Measurements from ENCODE around the gene NNAT.
"Not testable (repeated sequence)": the region's sequence is repeated elsewhere in the genome, so short reads cannot be mapped to it uniquely, and the experiment has no call there.

NNAT gene, protein sequence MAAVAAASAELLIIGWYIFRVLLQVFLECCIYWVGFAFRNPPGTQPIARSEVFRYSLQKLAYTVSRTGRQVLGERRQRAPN

GRCh38 chr20:37521061-37521771 is at the start of gene NNAT:
Gene NNAT, plus strand, starts transcription at chr20:37521250. Its CDS starts 82 bp downstream, at chr20:37521332.
- DNase-seq (ENCODE audit: low read depth, low spot score), result peak; percentile 65

DNA sequence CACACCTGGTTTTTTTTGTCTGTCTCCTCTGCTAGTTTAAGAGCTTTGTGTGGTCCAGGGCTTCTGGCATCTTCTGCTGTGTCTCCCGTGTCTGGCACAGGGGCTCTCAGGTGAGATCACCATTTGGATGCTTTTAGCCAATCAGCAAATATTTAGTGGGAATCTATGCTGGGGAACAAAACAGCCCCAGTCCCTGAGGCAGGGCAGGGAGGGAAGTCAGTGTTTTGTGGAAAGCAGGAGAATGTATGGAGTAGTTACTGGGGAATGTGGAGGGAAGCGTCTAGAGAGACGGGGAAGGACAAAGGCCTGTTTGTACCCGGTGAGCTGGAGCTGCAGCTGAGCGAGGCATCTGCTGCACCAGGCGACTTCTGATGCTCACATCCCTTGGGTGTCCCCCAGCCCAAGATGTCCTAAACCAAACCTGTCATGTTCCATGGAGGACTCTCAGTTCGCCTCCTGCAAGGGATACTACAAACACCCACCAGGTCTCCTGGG is 49.3 kb upstream of the NNAT start:
- DNase-seq (ENCODE audit: low read depth, low spot score), result no peak

- not testable (repeated sequence) for DNase-seq (ENCODE audit: low read depth, low spot score)
Observed at GRCh38 chr20:37472435-37472834, 48.6 kb upstream of the NNAT start.

GRCh38 chr20:37473249-37474000 is 47.6 kb upstream of the NNAT start:
- DNase-seq (ENCODE audit: low read depth, low spot score), result no peak

GRCh38 chr20:37474386-37474785 is 46.7 kb upstream of the NNAT start:
- no peak for DNase-seq (ENCODE audit: low read depth, low spot score)

GRCh38 chr20:37475252-37475651 is 45.8 kb upstream of the NNAT start:
- peak; percentile 12 for DNase-seq (ENCODE audit: low read depth, low spot score)

DNA sequence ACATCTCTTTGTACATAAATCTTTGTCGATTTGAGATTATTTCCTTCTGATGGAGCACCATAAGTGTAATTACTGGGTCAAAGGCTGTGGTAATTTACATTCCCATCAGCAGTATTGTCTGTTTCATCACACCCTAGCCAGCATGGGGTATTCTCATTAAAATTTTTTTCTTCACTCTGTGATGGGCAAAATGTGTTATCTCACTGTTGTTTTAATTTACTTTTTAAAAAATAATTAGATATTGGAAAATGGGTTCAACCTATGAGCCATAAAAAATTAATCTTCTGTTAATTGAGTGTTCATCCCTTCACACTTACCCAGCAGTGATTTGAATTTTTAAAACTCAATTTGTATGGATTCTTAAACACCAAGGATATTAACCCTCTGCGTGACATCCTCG is 44.0 kb upstream of the NNAT start:
- no peak for DNase-seq (ENCODE audit: low read depth, low spot score)

GRCh38 chr20:37479266-37479665 is 41.8 kb upstream of the NNAT start:
- DNase-seq (ENCODE audit: low read depth, low spot score), result no peak

- no peak for DNase-seq (ENCODE audit: low read depth, low spot score)
Observed at GRCh38 chr20:37479925-37480691, 40.9 kb upstream of the NNAT start.

DNA sequence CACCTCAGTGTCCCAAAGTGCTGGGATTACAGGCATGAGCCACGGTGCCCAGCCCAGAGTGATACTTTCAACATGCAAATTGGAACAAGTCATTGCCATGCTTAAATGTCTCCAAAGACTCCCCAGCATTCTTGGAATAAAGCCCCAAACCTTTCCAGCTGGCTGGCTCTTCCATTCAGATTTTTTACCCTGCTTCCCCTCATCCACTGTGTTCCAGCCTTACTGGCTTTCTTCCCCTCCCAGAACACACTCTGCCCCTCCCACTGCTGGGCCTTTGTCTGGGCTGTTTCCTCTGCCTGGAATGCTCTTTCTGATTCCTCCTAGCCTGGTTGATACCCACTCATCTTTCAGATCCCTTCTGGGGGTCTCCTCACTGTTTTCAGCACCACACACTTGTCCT is 40.1 kb upstream of the NNAT start:
- DNase-seq (ENCODE audit: low read depth, low spot score), result peak; percentile 17

DNA sequence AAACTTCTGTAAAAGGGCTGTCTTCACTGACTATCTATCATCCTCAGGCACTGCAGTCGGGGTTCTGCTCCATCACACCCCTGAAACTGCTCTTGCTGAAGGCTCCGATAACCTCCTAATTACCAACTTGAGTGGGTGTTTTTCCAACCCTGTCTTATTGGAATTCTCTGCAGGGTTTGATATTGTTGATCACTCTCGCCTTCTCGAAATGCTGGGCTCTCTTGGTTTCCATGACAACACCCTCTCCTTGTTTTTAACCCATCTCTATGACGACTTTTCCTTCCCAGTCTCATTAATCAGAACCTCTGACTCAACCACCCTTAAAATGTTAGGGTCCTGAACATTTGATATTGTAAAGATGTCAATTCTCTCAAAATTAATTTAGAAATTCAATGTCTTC is 39.4 kb upstream of the NNAT start:
- no peak for DNase-seq (ENCODE audit: low read depth, low spot score)

DNA sequence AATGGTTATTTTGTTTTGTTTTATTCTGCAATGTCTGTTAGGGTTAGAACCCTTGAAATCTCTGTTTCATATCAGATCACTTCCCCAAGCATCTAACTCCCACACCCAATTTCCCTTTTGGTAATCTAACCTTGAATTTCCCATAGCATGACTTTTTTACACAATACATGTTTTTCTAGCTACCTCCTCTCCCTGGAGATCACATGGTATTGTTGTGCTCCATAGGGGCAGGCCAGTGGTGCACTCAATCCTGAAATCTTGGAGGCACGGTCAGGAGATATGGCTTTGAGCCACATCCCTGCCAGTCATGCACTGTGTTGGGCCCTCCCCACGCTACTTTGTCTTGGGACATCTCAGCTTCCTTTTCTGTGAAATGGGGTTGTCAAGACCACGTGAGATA is 36.7 kb upstream of the NNAT start:
- DNase-seq (ENCODE audit: low read depth, low spot score), result no peak

- DNase-seq (ENCODE audit: low read depth, low spot score), result not testable (repeated sequence)
Observed at GRCh38 chr20:37486209-37486608, 34.8 kb upstream of the NNAT start.

GRCh38 chr20:37490663-37491350 is 30.2 kb upstream of the NNAT start:
- DNase-seq (ENCODE audit: low read depth, low spot score), result no peak

DNA sequence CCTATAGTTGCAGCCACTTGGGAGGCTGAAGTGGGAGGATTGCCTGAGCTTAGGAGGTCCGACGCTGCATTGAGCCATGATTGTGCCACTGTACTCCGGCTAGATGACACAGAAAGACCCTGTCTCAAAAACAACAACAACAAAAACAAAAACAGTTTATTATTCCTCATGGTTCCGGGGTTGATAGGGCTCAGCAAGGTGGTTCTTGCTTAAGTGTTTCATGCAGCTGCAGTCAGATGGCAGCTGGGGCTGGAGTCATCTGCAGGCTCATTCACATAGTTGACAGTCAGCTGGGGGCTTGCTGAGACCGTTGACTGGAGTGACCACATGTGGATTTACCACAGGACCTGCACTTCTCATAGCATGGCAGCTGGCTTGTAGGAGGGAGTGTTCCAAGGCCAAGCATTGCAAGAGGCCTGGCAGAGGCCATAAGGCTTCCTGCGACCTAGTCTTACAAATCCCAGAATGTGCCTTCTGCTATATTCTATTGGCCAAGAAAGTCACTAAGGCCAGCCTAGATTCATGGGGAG is 28.9 kb upstream of the NNAT start:
- DNase-seq (ENCODE audit: low read depth, low spot score), result no peak

DNA sequence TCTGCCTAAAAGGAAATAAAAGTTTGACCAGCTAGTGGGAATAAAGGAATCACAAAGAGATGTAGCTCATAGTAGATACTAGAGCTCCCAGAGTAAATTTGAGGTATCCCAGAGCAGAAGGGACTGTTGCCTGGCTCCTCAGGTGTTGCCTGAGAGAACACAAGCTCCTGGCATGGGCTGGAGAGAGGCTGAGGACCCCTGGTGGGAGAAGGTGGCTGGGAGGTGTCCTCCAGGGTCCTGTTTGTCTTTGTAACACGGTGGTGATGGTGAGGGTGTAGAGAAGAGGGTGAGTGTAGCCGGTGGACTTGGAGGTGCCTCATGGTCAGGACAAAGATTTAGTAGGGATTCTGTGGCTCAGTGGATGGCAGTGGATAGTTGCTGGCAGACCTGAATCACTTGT is 28.1 kb upstream of the NNAT start:
- DNase-seq (ENCODE audit: low read depth, low spot score), result no peak

GRCh38 chr20:37494301-37494700 is 26.7 kb upstream of the NNAT start:
- DNase-seq (ENCODE audit: low read depth, low spot score), result no peak

DNA sequence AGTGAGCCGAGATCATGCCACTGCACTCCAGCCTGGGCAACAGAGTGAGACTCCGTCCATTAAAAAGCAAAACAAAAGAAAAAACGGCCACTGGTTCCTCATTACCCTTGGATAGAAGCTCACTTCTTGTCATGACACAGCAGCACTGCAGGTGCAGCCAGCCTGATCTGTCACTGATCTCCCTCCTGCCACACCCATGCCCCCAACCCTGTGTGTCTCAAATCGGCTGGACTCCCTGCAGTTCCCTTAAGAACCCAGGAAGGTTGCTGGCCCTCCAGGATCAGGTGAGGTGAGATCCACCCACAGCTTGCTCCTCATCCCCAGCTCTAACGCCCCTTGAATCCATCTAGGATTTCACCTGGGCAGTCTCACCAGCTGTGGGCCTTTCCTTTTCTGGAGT is 26.3 kb upstream of the NNAT start:
- no peak for DNase-seq (ENCODE audit: low read depth, low spot score)

DNA sequence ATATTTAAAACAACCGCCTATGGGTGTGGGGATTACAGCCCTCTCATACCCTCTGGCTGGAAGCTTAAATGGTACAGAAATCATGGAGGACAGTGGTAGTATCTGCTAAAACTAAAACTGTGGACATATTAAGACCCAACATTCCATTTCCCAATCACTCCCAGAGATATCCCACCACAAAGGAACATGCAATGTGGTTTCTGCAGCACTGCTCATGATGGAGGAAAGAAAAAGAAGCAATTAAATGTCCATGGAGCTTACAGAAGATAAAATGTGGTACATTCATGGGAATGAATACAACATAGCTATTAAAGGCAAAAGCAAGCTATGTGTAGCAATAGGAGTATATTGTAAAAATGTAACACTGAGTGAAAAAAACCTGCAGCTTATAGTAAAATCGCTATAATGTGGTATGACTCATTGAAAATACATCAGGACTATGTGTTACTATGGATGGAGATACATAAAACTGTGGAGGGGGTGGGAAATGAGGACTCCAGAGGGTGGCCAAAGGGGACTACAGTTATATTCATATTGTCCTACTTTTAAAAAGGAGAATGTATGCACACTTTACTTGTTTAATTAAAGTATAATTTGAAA is 22.9 kb upstream of the NNAT start:
- DNase-seq (ENCODE audit: low read depth, low spot score), result no peak

DNA sequence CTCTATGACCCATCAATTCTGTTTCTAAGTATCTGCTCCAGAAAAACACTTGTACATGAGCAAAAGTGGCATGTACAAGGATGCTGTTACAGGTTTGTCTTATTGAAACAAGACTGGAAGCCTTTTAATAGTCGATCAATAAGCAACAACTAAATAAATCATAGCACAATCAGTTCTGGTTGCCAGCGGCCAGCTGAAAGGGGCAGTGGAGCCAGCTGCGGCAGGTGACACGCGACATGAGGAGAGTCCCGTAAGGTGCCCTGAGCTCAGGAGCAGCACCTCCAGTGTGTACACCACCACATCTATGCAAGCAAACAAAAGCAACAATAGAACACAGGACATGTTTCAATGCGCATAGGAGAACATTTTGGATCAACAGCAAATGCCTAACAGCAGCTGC is 20.7 kb upstream of the NNAT start:
- no peak for DNase-seq (ENCODE audit: low read depth, low spot score)

GRCh38 chr20:37501940-37502339 is 19.1 kb upstream of the NNAT start:
- no peak for DNase-seq (ENCODE audit: low read depth, low spot score)

Measured in astrocyte of the hippocampus (primary cell).